ENCODE data around the gene PGM1.

PGM1 gene

DNA sequence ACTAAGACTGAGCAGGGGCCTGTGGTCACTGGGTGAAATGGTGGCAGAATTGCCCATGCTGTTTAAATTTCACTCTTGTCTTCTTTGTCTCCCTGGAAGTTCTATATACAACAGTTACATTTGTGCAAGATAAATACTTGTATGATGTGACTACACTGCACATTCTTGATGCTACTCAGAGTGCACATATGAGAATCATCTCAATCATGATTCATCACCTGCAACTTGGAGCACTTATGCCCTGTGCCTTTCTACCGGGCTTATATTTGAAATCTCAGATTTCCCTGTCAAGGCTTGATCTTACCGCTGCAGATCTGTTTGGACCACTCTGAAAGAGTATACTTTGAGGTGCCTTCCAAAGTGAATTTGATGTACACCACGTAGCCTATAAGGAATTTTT lies 10.6 kb downstream of the PGM1 start:
- TF ChIP-seq SIN3A (IDR thresholded peaks at IDR 0.05; ENCODE audit: borderline replicate concordance, insufficient read depth, low read length): no peak
- no peak for TF ChIP-seq POLR2AphosphoS5 (IDR thresholded peaks at IDR 0.05; ENCODE audit: low read depth, low read length)
- TF ChIP-seq TAF1 (IDR thresholded peaks at IDR 0.05; ENCODE audit: borderline replicate concordance, insufficient read depth, low read length): no peak
- no peak for TF ChIP-seq FOXP2 (optimal IDR thresholded peaks at IDR 0.05; ENCODE audit: borderline replicate concordance, extremely low read depth, extremely low read length, insufficient read depth)
- TF ChIP-seq, protein P1, sequence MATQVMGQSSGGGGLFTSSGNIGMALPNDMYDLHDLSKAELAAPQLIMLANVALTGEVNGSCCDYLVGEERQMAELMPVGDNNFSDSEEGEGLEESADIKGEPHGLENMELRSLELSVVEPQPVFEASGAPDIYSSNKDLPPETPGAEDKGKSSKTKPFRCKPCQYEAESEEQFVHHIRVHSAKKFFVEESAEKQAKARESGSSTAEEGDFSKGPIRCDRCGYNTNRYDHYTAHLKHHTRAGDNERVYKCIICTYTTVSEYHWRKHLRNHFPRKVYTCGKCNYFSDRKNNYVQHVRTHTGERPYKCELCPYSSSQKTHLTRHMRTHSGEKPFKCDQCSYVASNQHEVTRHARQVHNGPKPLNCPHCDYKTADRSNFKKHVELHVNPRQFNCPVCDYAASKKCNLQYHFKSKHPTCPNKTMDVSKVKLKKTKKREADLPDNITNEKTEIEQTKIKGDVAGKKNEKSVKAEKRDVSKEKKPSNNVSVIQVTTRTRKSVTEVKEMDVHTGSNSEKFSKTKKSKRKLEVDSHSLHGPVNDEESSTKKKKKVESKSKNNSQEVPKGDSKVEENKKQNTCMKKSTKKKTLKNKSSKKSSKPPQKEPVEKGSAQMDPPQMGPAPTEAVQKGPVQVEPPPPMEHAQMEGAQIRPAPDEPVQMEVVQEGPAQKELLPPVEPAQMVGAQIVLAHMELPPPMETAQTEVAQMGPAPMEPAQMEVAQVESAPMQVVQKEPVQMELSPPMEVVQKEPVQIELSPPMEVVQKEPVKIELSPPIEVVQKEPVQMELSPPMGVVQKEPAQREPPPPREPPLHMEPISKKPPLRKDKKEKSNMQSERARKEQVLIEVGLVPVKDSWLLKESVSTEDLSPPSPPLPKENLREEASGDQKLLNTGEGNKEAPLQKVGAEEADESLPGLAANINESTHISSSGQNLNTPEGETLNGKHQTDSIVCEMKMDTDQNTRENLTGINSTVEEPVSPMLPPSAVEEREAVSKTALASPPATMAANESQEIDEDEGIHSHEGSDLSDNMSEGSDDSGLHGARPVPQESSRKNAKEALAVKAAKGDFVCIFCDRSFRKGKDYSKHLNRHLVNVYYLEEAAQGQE (IDR thresholded peaks at IDR 0.05; ENCODE audit: insufficient read depth in 1 of 2, low read depth in 2 of 2, low read length in 2 of 2): no peak

DNA sequence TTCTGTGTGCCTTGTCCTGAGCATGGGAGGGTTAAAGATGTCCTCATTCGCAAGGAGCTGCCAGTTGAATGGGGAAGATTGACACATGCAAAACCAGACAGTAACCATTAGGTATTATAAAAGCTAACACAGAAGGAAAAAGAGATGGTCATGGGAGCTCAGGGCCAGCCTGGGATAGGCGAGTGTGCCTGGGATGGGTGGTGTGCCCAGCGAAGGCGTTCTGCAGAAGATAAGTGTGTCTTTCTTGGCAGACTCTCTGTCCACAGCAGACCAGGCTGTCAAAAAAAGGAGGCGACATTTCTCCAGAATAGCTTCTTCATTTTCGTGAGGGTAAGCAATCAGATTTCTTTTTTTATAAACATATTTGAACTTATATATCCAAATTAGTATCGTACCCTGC lies 14.1 kb downstream of the PGM1 start:
- TF ChIP-seq TAF1 (IDR thresholded peaks at IDR 0.05; ENCODE audit: borderline replicate concordance, insufficient read depth, low read length) (no peak), FOXP2 (optimal IDR thresholded peaks at IDR 0.05; ENCODE audit: borderline replicate concordance, extremely low read depth, extremely low read length, insufficient read depth) (no peak), SIN3A (IDR thresholded peaks at IDR 0.05; ENCODE audit: borderline replicate concordance, insufficient read depth, low read length) (no peak), POLR2AphosphoS5 (IDR thresholded peaks at IDR 0.05; ENCODE audit: low read depth, low read length) (no peak)
- TF ChIP-seq, protein P1 (IDR thresholded peaks at IDR 0.05; ENCODE audit: insufficient read depth in 1 of 2, low read depth in 2 of 2, low read length in 2 of 2): no peak

DNA sequence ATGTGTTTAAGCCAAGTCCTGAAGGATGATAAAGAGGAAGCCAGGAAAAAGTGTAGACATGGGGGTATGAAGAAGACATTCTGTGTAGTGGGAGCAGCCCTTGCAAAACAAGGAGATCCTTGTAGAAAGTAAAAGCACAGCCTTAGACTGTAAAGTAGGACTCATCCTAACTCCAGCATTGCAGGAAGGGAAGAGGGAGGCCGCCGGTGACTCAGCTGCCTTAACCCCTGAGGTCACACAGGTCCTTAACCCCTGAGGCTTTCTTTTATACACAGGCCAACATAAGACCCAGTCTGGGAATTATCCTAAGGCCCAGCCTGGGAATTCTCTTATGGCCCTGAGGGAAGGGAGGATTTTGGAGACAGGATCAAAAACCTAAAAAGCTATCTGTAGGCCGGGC lies 18.0 kb downstream of the PGM1 start:
- TF ChIP-seq SIN3A (IDR thresholded peaks at IDR 0.05; ENCODE audit: borderline replicate concordance, insufficient read depth, low read length): no peak
- TF ChIP-seq, protein P1 (IDR thresholded peaks at IDR 0.05; ENCODE audit: insufficient read depth in 1 of 2, low read depth in 2 of 2, low read length in 2 of 2): no peak
- no peak for TF ChIP-seq FOXP2 (optimal IDR thresholded peaks at IDR 0.05; ENCODE audit: borderline replicate concordance, extremely low read depth, extremely low read length, insufficient read depth)
- no peak for TF ChIP-seq TAF1 (IDR thresholded peaks at IDR 0.05; ENCODE audit: borderline replicate concordance, insufficient read depth, low read length)
- no peak for TF ChIP-seq POLR2AphosphoS5 (IDR thresholded peaks at IDR 0.05; ENCODE audit: low read depth, low read length)

DNA sequence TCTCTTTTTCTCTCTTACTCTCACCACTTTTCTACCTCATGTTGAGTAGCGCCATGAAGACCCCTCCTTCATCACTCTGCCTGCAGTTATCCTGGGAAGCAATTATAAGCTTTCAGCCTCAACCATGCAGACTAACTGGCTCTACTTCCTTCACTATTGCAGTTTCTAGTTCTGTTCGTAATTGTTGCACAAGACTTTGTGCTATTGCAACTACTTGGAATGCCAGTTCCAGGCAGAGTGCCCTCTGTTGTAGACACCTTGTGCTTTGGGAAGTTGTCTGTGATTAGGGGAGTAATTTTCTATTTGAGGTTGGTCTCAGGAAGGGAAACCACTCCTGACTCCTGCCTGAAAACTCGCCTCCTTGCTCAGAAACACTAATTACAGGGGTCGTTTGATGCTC lies 19.4 kb downstream of the PGM1 start:
- no peak for TF ChIP-seq SIN3A (IDR thresholded peaks at IDR 0.05; ENCODE audit: borderline replicate concordance, insufficient read depth, low read length)
- TF ChIP-seq, protein P1 (IDR thresholded peaks at IDR 0.05; ENCODE audit: insufficient read depth in 1 of 2, low read depth in 2 of 2, low read length in 2 of 2): no peak
- TF ChIP-seq FOXP2 (optimal IDR thresholded peaks at IDR 0.05; ENCODE audit: borderline replicate concordance, extremely low read depth, extremely low read length, insufficient read depth): no peak
- no peak for TF ChIP-seq TAF1 (IDR thresholded peaks at IDR 0.05; ENCODE audit: borderline replicate concordance, insufficient read depth, low read length)
- TF ChIP-seq POLR2AphosphoS5 (IDR thresholded peaks at IDR 0.05; ENCODE audit: low read depth, low read length): no peak

DNA sequence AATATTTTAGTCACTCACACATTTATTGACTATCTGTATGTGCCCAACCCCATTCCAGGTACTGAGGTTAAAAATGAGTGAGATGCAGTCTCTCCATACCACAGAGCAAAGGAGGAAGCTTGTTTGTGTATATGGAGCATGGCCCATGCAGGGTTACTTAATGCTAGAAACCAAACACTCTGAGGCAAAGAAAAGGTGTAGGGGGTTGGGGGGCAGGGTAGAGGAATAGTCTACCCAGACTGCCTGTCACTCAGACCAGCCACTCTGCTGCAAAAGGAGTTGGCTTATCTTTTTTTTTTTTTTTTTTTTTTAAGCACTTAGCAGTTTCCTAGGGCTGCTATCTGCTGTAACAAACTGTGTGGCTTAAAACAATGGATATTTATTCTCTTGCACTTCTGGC lies 19.8 kb downstream of the PGM1 start:
- TF ChIP-seq, protein P1 (IDR thresholded peaks at IDR 0.05; ENCODE audit: insufficient read depth in 1 of 2, low read depth in 2 of 2, low read length in 2 of 2): no peak
- TF ChIP-seq FOXP2 (optimal IDR thresholded peaks at IDR 0.05; ENCODE audit: borderline replicate concordance, extremely low read depth, extremely low read length, insufficient read depth) (no peak), POLR2AphosphoS5 (IDR thresholded peaks at IDR 0.05; ENCODE audit: low read depth, low read length) (no peak), TAF1 (IDR thresholded peaks at IDR 0.05; ENCODE audit: borderline replicate concordance, insufficient read depth, low read length) (no peak), SIN3A (IDR thresholded peaks at IDR 0.05; ENCODE audit: borderline replicate concordance, insufficient read depth, low read length) (no peak)
